Erythroblast (primary cell): ENCODE data around the gene TICRR.

Experiments
- GATA1 ChIP-seq: IDR thresholded peaks from 2 replicates; pipeline ENCODE4 v1.6.1; 2011; ENCODE audit warnings: low read depth, mild to moderate bottlenecking, control low read depth, low read length, moderate library complexity
- POLR2A ChIP-seq: IDR thresholded peaks from 2 replicates; pipeline ENCODE4 v1.6.1; 2011; ENCODE audit warnings: mild to moderate bottlenecking, low read length

GRCh38 chr15:89559769-89560264 lies 15.5 kb upstream of the TICRR start:
- no peak for TF ChIP-seq POLR2A
- no peak for TF ChIP-seq GATA1
